ENCODE results near the gene MMS22L. TPM values are rescaled to one million over a fixed set of nuclear protein-coding genes. Genes with fewer than 3 reads are reported as not detected.

The MMS22L gene
- total and polyA plus RNA-seq, 2 of the 4 experiments (the other 2 are of a cell fraction), result 6.1 to 18.6 TPM

- in situ Hi-C loops (cut with MboI; ENCODE audit: low sequenced_read_pairs), result no loop called here
Observed at GRCh38 chr6:97129106-97129505, 153.9 kb downstream of the MMS22L start.

More at GRCh38 chr6:97129106-97129505, 153.9 kb downstream of the MMS22L start:
- Histone ChIP-seq H4K20me1 (ENCODE audit: insufficient read depth, low read length) (no peaks in the 10 kb centered on the region), H3K23ac (ENCODE audit: low read depth, low read length) (no peak overlapping the region), H2BK120ac (ENCODE audit: low read depth, low read length) (no peak overlapping the region), H4K5ac (ENCODE audit: low read depth, low read length) (no peak overlapping the region), H3K56ac (ENCODE audit: extremely low read depth, insufficient read depth, low read length) (no peak overlapping the region), H2AK9ac (replicated peaks; ENCODE audit: low read depth, low read length, poor library complexity) (no peak overlapping the region), H2BK20ac (ENCODE audit: low read depth, low read length) (no peak overlapping the region), H3K9me3 (ENCODE audit: control insufficient read depth, insufficient read depth, low read length) (no peaks in the 10 kb centered on the region), H3K36me3 (ENCODE audit: control insufficient read depth, insufficient read depth, low read length) (no peaks in the 10 kb centered on the region), H3K27ac (ENCODE audit: insufficient read depth, low read length) (no peak overlapping the region), H2BK15ac (ENCODE audit: low read depth, low read length) (no peak overlapping the region), H3K4me3 (ENCODE audit: insufficient read depth, low read depth, low read length) (no peak overlapping the region), H3K4ac (ENCODE audit: low read depth, low read length) (no peak overlapping the region), H3K4me2 (ENCODE audit: low read depth, low read length) (no peak overlapping the region), H2BK5ac (ENCODE audit: low read depth, low read length, poor library complexity, severe bottlenecking) (no peak overlapping the region), H4K8ac (ENCODE audit: low read depth in 2 of 2, low read length in 2 of 2) (no peak overlapping the region), H3K9me1 (ENCODE audit: insufficient read depth, low read length) (no peaks in the 10 kb centered on the region), H4K91ac (ENCODE audit: insufficient read depth, low read depth, low read length) (no peak overlapping the region), H3K14ac (replicated peaks; ENCODE audit: low read depth, low read length) (no peak overlapping the region), H3K18ac (ENCODE audit: low read depth, low read length) (no peak overlapping the region), H2AK5ac (ENCODE audit: low read depth, low read length) (no peak overlapping the region), H3K4me1 (ENCODE audit: control insufficient read depth, insufficient read depth, low read length) (no peaks in the 10 kb centered on the region), H3K79me1 (ENCODE audit: low read depth in 1 of 2, low read length in 2 of 2) (no peaks in the 10 kb centered on the region), H3K27me3 (ENCODE audit: control insufficient read depth, insufficient read depth, low read length) (no peaks in the 10 kb centered on the region), H3K9ac (ENCODE audit: low read depth, low read length) (no peak overlapping the region), H2AFZ (replicated peaks; ENCODE audit: low read length, poor library complexity) (no peak overlapping the region)
- no TSS peak for BruUV-seq (replicated peaks)
- DNase-seq (no peak), ATAC-seq (ENCODE audit: low read depth) (no peak)
- ChIA-PET POLR2A (ENCODE audit: unreplicated experiment) (no interaction called here), CTCF (no interaction called here)
- no CpG with 5 or more reads among the region's 2 CpGs for WGBS, 2 experiments (ENCODE audit: extremely low coverage in 2 of 2, insufficient read length in 1 of 2)
- intact Hi-C loops (cut with micrococcal nuclease) (no loop called here), dilution Hi-C loops (cut with HindIII; ENCODE audit: low sequenced_read_pairs, unreplicated experiment) (no loop called here)
- TF ChIP-seq FOS (IDR thresholded peaks at IDR 0.05; ENCODE audit: low read depth, low read length), result no peak
- TF ChIP-seq NFE2L2 (IDR thresholded peaks at IDR 0.05; ENCODE audit: low read depth, low read length), result no peak
- no peak for TF ChIP-seq USF2 (IDR thresholded peaks at IDR 0.05; ENCODE audit: low read depth, low read length)
- no peak for TF ChIP-seq RFX5 (IDR thresholded peaks at IDR 0.05; ENCODE audit: low read depth, low read length)
- no peak for TF ChIP-seq CEBPB (IDR thresholded peaks at IDR 0.05; ENCODE audit: low read depth, low read length)
- no peak for TF ChIP-seq MXI1 (IDR thresholded peaks at IDR 0.05; ENCODE audit: borderline replicate concordance, low read depth, low read length)
- no peak for TF ChIP-seq MAZ (IDR thresholded peaks at IDR 0.05; ENCODE audit: borderline replicate concordance, low read depth, low read length)
- TF ChIP-seq POLR2A (IDR thresholded peaks at IDR 0.05; ENCODE audit: low read depth, low read length), result no peak
- no peak for TF ChIP-seq MAFK (IDR thresholded peaks at IDR 0.05; ENCODE audit: low read depth, low read length)
- no peak for TF ChIP-seq CTCF (conservative IDR thresholded peaks at IDR 0.05; ENCODE audit: low read depth, low read length)
- TF ChIP-seq ELK1 (IDR thresholded peaks at IDR 0.05; ENCODE audit: borderline replicate concordance, low read depth, low read length), result no peak
- TF ChIP-seq CHD1 (IDR thresholded peaks at IDR 0.05; ENCODE audit: low read depth, low read length), result no peak
- TF ChIP-seq SMC3 (IDR thresholded peaks at IDR 0.05; ENCODE audit: low read depth, low read length), result no peak
- TF ChIP-seq BHLHE40 (IDR thresholded peaks at IDR 0.05; ENCODE audit: low read depth, low read length), result no peak
- no peak for TF ChIP-seq RCOR1 (IDR thresholded peaks at IDR 0.05; ENCODE audit: insufficient replicate concordance, low read length)
- TF ChIP-seq RAD21 (IDR thresholded peaks at IDR 0.05; ENCODE audit: low read length), result no peak
